ENCODE results near the gene WTAP.

DNA sequence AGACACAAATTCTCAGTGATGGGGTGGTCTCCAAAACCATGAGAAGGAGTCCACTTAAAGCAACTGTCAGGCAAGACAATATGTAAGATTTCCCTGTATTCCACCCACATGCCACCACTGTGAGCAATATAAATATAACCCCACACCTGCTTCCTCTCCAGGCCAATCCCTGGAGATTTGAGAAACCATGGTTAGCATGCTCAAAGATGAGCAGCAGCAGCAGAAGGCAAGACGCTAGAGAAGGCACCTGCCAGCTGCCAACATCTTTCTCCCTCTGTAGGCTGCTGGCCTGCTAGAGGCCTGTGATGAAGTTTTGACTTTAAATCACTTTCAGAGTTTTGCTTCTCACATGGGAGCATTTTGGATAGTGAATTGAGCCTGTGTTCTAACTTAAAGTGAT is 26.3 kb upstream of the WTAP start:
- TF ChIP-seq POLR2A (IDR thresholded peaks at IDR 0.05) = no peak
- TF ChIP-seq, protein P1, sequence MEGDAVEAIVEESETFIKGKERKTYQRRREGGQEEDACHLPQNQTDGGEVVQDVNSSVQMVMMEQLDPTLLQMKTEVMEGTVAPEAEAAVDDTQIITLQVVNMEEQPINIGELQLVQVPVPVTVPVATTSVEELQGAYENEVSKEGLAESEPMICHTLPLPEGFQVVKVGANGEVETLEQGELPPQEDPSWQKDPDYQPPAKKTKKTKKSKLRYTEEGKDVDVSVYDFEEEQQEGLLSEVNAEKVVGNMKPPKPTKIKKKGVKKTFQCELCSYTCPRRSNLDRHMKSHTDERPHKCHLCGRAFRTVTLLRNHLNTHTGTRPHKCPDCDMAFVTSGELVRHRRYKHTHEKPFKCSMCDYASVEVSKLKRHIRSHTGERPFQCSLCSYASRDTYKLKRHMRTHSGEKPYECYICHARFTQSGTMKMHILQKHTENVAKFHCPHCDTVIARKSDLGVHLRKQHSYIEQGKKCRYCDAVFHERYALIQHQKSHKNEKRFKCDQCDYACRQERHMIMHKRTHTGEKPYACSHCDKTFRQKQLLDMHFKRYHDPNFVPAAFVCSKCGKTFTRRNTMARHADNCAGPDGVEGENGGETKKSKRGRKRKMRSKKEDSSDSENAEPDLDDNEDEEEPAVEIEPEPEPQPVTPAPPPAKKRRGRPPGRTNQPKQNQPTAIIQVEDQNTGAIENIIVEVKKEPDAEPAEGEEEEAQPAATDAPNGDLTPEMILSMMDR (IDR thresholded peaks at IDR 0.05 in 8 of 11, conservative IDR thresholded peaks at IDR 0.05 in 3 of 11) = no peak
- no peak for TF ChIP-seq POLR2AphosphoS5 (IDR thresholded peaks at IDR 0.05)

Data from spleen (tissue), 7 donors.